Endodermal cell (in vitro differentiated cells): ENCODE data around the gene IKZF1. TPM values are rescaled to one million over a fixed set of nuclear protein-coding genes. Genes with fewer than 3 reads are reported as not detected.

ENCODE experiments used
- DNase-seq: peaks from one replicate; pipeline ENCODE4 v3.0.0-alpha.2; 2017
- H3K27ac ChIP-seq: 2 replicates; pipeline ENCODE4 v1.5.1; 2013; ENCODE audit warnings: mild to moderate bottlenecking, low read depth, low read length, moderate library complexity
- H3K27me3 ChIP-seq: 2 replicates; pipeline ENCODE4 v1.6.1; 2013; ENCODE audit warnings: mild to moderate bottlenecking, low read length, moderate library complexity; ENCODE audit not compliant: insufficient read depth, control insufficient read depth, poor library complexity, severe bottlenecking
- H3K36me3 ChIP-seq: 2 replicates; pipeline ENCODE4 v1.7.0; 2013; ENCODE audit warnings: mild to moderate bottlenecking, low read length, moderate library complexity; ENCODE audit not compliant: control insufficient read depth, insufficient read depth
- H3K4me1 ChIP-seq: one replicate; pipeline ENCODE4 v1.7.0; 2013; ENCODE audit warnings: low read length; ENCODE audit not compliant: control insufficient read depth, insufficient read depth
- H3K4me3 ChIP-seq: 2 replicates; pipeline ENCODE4 v1.5.1; 2013; ENCODE audit warnings: mild to moderate bottlenecking, low read length, moderate library complexity
- H3K9ac ChIP-seq: 2 replicates; pipeline ENCODE4 v1.6.1; 2013; ENCODE audit warnings: mild to moderate bottlenecking, low read length, moderate library complexity; ENCODE audit not compliant: poor library complexity, severe bottlenecking; ENCODE audit errors: extremely low read depth
- H3K9me3 ChIP-seq: 2 replicates; pipeline ENCODE4 v1.6.1; 2013; ENCODE audit warnings: mild to moderate bottlenecking, low read length, moderate library complexity; ENCODE audit not compliant: control insufficient read depth
- H3K27ac Mint-ChIP-seq: 2 replicates; pipeline ENCODE4 v1.8.0; 2020; ENCODE audit warnings: mixed read lengths
- H3K27me3 Mint-ChIP-seq: 2 replicates; pipeline ENCODE4 v1.8.0; 2021; ENCODE audit warnings: mild to moderate bottlenecking, mixed read lengths; ENCODE audit not compliant: insufficient read depth
- H3K36me3 Mint-ChIP-seq: 2 replicates; pipeline ENCODE4 v1.8.0; 2020; ENCODE audit warnings: low read depth, mixed read lengths
- H3K4me1 Mint-ChIP-seq: 2 replicates; pipeline ENCODE4 v1.8.0; 2020; ENCODE audit warnings: mixed read lengths
- H3K4me3 Mint-ChIP-seq: 2 replicates; pipeline ENCODE4 v1.8.0; 2020; ENCODE audit warnings: mild to moderate bottlenecking, moderate library complexity, mixed read lengths
- H3K9me3 Mint-ChIP-seq: 2 replicates; pipeline ENCODE4 v1.8.0; 2020; ENCODE audit warnings: mild to moderate bottlenecking, mixed read lengths
- CTCF ChIP-seq: fragments of 200-600 bp; sonication (generic); conservative IDR thresholded peaks from 2 replicates; pipeline ENCODE4 v1.5.0; 2021; ENCODE audit warnings: antibody characterized with exemption, mild to moderate bottlenecking
- WGBS, 2 experiments: methylation state at CpG; one replicate each; pipeline versions ENCODE4 v1.1.5 to v1.1.7; 2013; ENCODE audit warnings: missing lambda C conversion rate in 2 of 2, mixed read lengths in 1 of 2; ENCODE audit not compliant: insufficient coverage in 1 of 2, insufficient read length in 1 of 2; 5-methylcytosine and 5-hydroxymethylcytosine counted together
- total RNA-seq, 2 donors: library from RNA; stranded (reverse); fragmentation: NEBNext Ultra II Directional in 1 of 2; extraction: Animal tissue kit (Norgen Biotek cat#: 25700) in 1 of 2; gene quantifications; 2 replicates in 1 of 2; 3 replicates in 1 of 2; pipeline ENCODE4 v1.2.1, GENCODE V29; 2021

IKZF1 gene
- total RNA-seq, 2 donors from 2014 or later: 0.44 to 0.55 TPM

GRCh38 chr7:50366311-50366710 lies 61.8 kb downstream of the IKZF1 start:
- DNase-seq: no peak
- Histone ChIP-seq H3K4me1 (peaks cover 5% of the 10 kb centered on the region), H3K4me3 (no peak overlapping the region), H3K27me3 (no peaks in the 10 kb centered on the region), H3K36me3 (no peaks in the 10 kb centered on the region), H3K9me3 (no peaks in the 10 kb centered on the region), H3K9ac (no peak overlapping the region), H3K27ac (no peak overlapping the region)
- no peak overlapping the region for H3K4me3 Mint-ChIP-seq
- no peaks in the 10 kb centered on the region for H3K36me3 Mint-ChIP-seq
- H3K27ac Mint-ChIP-seq: no peak overlapping the region
- no peaks in the 10 kb centered on the region for H3K9me3 Mint-ChIP-seq
- WGBS, 2 experiments: 90% methylated on average over 2 of the region's 2 CpGs; no CpG with 5 or more reads in 1 of the 2 experiments
- TF ChIP-seq CTCF: no peak
- peaks cover 5% of the 10 kb centered on the region for H3K4me1 Mint-ChIP-seq
- no peaks in the 10 kb centered on the region for H3K27me3 Mint-ChIP-seq

GRCh38 chr7:50367100-50367499 lies 62.6 kb downstream of the IKZF1 start:
- peaks cover 4% of the 10 kb centered on the region for H3K4me1 ChIP-seq
- no peaks in the 10 kb centered on the region for H3K36me3 ChIP-seq
- H3K4me3 ChIP-seq: no peak overlapping the region
- DNase-seq: no peak
- no peaks in the 10 kb centered on the region for H3K27me3 ChIP-seq
- WGBS, 2 experiments: 81 to 100% methylated on average over 1 to 2 of the region's 2 CpGs
- H3K36me3 Mint-ChIP-seq: no peaks in the 10 kb centered on the region
- no peak for TF ChIP-seq CTCF
- H3K27ac Mint-ChIP-seq: no peak overlapping the region
- no peak overlapping the region for H3K9ac ChIP-seq
- H3K27ac ChIP-seq: no peak overlapping the region
- no peak overlapping the region for H3K4me3 Mint-ChIP-seq
- no peaks in the 10 kb centered on the region for H3K9me3 ChIP-seq
- peaks cover 5% of the 10 kb centered on the region for H3K4me1 Mint-ChIP-seq
- no peaks in the 10 kb centered on the region for H3K27me3 Mint-ChIP-seq
- no peaks in the 10 kb centered on the region for H3K9me3 Mint-ChIP-seq

GRCh38 chr7:50367570-50367969 lies 63.1 kb downstream of the IKZF1 start:
- peaks cover 1% of the 10 kb centered on the region for H3K4me1 Mint-ChIP-seq
- H3K27ac ChIP-seq: no peak overlapping the region

More at GRCh38 chr7:50367570-50367969, 63.1 kb downstream of the IKZF1 start:
- H3K4me3 ChIP-seq: no peak overlapping the region
- Mint-ChIP-seq H3K27ac (no peak overlapping the region), H3K9me3 (no peaks in the 10 kb centered on the region), H3K27me3 (no peaks in the 10 kb centered on the region), H3K4me3 (no peak overlapping the region), H3K36me3 (no peaks in the 10 kb centered on the region)
- no peak overlapping the region for H3K9ac ChIP-seq
- no peaks in the 10 kb centered on the region for H3K27me3 ChIP-seq
- no peaks in the 10 kb centered on the region for H3K9me3 ChIP-seq
- WGBS, 2 experiments: 91 to 99% methylated on average over 5 to 6 of the region's 6 CpGs
- no peak for TF ChIP-seq CTCF
- H3K4me1 ChIP-seq: no peaks in the 10 kb centered on the region
- H3K36me3 ChIP-seq: no peaks in the 10 kb centered on the region
- no peak for DNase-seq
